DOHH2 (cell line): ENCODE measurements around the gene TOPAZ1.

Experiments used
- CTCF ChIP-seq: fragments of 200-600 bp; sonication (generic); IDR thresholded peaks from one replicate; pipeline ENCODE4 v1.5.1; 2014; ENCODE audit warnings: antibody characterized with exemption, mild to moderate bottlenecking, low read depth, low read length; ENCODE audit not compliant: poor library complexity, severe bottlenecking
- EZH2phosphoT487 ChIP-seq: fragments of 200-600 bp; sonication (generic); IDR thresholded peaks from 2 replicates; pipeline ENCODE4 v1.6.1; 2017; ENCODE audit warnings: borderline replicate concordance, mild to moderate bottlenecking, antibody characterized with exemption, low read length, moderate library complexity, mixed read lengths

DNA sequence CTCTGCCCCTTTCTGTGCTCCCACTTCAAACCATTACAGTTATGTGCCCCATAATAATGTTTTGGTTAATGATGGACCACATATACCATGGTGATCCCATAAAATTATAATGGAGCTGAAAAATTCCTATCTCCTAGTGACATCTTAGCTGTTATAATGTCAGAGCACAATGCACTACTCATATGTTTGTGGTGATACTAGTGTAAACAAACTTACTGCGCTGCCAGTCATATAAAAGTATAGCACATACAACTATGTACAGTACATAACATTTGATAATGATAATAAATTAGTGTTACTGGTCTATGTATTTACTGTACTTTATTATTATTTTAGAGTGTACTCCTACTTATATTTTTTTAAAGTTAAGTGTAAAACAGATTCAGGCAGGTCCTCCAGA is 51.3 kb downstream of the TOPAZ1 start:
- no peak for TF ChIP-seq CTCF
- no peak for TF ChIP-seq EZH2phosphoT487
